Stimulated activated naive CD4-positive, alpha-beta T cell treated with Interleukin-2 at 50 U/mL for 16 hours (primary cell): ENCODE results near the gene DNAH17.

ENCODE experiments used
- DNase-seq: peaks from one replicate; lab custom pipeline; 2025; lab: John Stamatoyannopoulos, UW

Gene DNAH17

GRCh38 chr17:78449983-78450595, 127.1 kb downstream of the DNAH17 start:
- DNase-seq: no peak

DNA sequence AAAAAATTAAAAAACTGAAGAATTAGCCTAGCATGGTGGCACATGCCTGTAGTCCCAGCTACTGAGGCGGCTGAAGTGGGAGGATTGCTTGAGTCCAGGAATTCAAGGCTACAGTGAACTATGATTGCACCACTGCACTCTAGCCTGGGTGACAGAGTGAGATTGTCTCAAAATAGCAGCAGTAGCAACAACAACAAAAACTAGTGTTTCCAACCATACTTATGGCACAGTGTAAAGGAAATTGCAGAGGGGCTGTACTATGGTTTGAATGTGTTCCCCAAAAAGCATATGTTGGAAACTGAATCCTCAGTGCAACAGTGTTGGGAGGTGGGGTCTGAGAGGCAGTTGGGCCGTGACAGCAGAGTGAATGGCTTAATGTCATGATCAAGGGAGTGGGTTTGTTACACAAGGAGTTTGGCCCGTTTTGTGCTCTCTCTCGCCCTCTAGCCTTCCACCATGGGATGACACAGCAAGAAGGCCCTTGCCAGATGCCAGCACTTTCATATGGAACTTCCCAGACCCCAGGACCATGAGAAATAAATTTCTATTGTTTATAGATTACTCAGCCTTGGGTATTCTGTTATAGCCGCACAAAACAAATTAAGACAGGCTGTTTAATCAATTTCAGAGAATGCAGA, 128.7 kb downstream of the DNAH17 start:
- DNase-seq: no peak

GRCh38 chr17:78446833-78447232, 130.4 kb downstream of the DNAH17 start:
- DNase-seq: no peak

DNA sequence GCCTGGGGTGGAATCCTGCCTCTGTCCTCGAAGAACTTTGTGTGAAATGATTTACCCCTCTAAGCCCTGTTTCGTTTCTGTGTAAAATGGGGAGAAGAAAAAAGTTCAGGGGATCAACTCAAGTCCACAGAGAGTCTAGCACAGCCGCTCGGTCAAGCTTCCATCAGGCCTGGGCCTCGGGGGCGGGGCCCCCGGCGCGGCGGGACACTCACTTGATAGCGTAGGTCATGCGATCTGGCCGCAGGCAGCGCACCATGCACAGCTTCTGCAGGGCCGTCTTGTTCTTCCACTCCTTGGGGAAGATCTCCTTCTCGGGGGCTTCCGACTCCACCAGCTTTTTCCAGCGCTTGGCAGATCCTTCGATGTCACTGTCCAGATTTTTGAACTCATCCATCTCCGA, 132.8 kb downstream of the DNAH17 start:
- DNase-seq: no peak

- DNase-seq: no peak
These were observed 134.5 kb downstream of the DNAH17 start for GRCh38 chr17:78442648-78443218.

- no peak for DNase-seq
These were observed 135.8 kb downstream of the DNAH17 start for GRCh38 chr17:78441271-78441971.

DNA sequence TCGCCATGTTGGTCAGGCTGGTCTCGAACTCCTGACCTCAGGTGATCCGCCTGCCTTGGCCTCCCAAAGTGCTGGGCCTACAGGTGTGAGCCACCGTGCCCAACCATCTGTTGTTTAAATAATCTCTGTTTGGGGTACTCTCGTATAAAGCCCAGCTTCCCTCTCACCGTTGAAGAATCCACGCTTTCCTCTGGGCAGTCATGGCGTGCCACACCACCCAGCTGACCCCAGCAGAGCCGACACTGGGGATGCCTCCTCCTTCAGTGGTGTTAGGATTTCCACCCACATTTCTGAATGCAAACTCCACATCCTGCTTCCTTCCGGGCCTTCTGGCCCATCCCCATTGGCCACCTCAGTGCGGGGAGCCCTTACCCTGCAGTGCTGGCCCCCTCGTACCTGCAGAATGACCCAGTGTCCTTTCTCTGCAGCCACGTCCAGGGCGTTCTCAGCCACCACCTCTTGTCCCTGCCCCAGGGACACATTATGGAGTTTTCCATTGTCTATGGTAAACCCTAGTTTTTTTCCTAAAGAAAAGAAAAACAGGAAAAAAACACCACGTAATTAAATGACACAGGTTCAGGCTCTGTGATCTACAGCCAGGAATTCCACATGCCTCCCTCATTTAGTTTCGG, 138.4 kb downstream of the DNAH17 start:
- no peak for DNase-seq

DNA sequence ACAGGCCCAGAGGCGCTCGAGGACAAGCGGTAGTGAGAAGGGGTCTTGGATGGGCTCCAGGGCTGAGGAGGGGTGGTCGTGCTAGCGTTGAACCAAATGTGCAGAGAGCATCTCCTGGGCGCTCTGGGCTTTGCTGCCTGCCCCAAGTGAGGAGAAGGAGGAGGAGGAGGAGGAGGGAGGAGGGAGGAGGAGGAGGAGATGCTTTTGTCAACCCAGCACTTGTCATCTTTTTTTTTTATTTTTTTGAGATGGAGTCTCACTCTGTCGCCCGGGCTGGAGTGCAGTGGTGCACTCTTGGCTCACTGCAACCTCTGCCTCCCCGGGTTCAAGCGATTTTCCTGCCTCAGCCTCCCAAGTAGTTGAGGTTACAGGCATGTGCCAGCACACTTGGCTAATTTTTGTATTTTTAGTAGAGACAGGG, 138.9 kb downstream of the DNAH17 start:
- DNase-seq: no peak

DNA sequence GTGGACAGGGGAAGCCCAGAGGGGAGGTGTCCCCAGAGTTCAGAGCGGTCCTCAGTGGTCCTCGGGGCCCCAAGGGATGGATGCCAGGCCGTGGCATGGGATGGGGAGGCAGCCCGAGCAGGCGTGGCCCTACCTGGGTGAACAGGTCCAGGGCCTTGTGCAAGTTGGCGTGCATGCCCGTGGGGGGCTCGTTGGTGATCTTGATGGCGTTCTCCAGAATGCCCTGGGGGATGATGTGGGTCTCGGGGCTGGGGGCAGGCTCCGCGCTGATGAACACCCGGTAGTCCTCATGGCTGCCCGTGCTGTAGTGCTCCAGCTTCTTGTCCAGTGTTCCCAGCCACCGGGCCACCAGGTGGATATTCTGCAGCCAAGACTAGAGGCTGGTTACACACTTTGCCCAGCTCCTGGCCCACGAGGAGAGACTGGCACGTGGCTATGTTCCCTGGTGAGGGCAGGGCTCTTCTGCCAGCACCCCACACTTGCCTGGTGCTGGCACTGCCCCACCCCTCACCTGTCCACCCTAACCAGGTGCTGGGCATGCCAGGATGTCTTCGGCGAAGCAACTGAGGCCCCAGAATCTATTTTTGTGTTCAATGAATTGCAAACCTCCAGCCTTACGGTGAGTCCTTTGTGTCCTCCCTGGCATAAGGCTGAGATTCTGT, 139.6 kb downstream of the DNAH17 start:
- no peak for DNase-seq

DNA sequence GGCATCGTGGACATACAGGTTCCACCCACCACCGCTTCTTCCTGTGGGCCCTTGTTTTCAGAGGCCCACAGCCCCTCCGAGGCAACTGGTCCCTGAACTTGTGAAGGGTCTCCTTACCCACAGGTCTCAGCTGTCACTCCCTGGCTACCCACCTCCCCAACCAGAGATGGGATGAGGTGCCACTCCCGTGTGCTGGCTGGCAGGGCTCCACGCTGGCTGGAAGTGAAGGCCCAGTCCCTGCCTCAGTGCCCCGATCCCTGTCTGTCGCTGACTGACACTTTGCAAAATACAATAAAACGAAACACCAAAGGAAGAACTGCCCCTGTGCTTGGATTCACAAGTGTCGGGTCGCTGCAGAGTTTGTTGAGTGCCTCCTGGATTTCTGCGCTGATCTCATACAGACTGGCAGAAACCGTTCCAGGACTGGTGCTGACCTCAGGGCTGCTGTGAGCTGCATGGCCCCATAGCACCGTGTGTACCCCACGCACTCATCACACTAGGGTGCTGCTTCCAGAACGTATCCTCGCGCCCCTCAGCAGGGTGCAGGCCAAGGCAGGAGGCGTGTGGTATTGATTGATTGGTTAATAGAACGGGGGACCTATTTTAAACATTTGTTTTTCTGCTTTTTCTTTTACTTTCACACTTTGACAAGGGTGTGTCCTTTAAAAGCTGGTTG, 141.7 kb downstream of the DNAH17 start:
- DNase-seq: no peak

DNA sequence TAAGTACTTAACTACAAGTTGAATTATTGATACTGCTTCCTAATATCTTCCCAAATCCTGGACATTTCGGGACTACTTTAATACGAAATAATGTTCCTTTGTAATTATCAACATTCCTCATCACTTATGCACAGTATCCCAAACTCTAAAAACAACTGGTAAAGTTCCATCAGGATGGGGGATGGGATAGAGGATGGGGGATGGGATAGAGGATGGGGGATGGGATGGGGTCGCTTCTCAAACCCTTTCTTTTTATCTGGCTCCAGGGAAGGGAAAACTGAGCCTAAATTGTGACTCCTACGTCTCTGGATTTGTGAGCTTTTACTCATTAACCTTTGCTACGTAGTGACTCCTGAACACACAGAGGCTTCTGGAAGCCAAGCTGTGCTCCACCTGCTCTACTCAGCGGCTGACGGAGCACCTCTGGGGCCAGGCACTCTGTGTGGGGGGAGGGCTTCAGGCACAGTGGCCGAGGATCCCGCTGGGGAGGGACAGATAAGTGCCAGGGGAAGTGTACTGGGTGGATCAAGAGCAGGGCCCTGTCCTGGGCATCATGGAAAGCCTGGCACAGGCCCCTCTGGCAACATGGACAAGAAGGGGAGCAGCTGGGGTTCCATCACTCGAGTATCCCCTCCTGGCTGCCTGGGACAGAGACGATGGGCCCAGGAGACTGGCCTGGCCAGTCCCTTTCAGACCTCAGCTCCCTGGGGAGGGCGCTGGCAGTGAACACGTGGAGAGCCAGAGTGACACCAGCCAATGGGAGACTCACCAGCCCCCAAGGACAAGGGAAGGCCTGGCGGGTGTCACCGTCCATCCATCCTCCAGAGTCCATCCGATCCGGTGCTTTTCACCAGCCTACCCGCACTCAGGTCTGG, 142.5 kb downstream of the DNAH17 start:
- DNase-seq: no peak

DNA sequence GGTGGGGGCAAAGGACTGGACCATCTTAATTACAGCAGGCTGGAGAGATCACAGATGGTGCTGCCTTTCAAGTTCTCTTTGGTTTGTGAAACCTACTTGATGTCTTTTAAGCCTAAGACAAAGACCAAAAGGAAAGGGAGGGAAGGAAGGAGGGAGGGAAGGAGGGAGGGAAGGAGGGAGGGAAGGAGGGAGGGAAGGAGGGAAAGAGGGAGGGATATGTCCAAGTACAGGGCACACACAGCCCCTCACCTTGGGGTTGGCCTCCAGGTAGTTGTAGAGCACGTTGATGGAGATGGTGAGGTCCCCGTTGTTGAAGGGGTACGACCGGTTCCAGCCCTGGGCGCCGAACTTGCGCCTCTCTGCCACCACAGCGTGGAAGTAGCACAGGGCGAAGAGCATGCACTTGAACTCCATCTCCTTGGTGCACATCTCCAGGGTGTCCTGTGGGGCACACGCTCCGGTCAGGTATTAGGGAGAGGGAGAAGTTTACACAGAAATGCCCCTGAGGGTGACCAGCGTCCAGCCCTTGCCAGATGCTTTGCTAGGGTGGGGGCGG, 143.3 kb downstream of the DNAH17 start:
- no peak for DNase-seq

DNA sequence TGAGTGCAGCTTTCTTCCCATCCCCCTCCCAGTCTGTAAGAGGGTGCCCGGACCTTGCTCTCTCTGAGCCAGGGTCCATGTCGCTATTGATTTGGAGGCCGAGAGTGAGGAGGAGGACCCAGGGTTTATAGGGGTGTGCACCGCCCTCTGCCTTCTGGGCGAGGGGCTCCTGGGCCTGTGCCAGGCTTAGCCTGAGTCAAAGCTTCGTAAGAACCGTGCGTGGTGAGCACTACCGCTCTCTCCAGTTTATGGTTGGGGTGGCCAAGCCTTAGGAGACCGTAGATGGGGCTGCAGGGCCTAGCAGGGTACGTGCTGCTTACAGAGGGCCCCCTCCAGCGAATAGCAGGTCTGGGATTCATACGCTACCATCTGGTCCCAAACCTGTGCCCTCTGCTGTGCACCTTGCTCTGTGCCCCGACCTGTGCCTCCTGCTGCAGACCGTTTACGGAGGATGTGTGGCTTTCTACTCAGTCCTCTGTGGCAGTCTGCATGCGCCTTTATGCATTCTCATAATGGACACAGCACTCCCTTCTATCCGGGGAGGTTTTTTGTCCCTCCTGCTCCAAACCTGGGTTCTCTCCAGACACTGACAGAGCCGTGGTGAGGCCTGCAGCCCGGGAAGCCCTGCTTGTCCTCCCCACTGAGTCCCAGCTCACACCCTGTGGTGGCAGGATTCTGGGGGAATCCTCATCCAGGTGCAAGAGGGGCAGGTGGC, 144.0 kb downstream of the DNAH17 start:
- no peak for DNase-seq

DNA sequence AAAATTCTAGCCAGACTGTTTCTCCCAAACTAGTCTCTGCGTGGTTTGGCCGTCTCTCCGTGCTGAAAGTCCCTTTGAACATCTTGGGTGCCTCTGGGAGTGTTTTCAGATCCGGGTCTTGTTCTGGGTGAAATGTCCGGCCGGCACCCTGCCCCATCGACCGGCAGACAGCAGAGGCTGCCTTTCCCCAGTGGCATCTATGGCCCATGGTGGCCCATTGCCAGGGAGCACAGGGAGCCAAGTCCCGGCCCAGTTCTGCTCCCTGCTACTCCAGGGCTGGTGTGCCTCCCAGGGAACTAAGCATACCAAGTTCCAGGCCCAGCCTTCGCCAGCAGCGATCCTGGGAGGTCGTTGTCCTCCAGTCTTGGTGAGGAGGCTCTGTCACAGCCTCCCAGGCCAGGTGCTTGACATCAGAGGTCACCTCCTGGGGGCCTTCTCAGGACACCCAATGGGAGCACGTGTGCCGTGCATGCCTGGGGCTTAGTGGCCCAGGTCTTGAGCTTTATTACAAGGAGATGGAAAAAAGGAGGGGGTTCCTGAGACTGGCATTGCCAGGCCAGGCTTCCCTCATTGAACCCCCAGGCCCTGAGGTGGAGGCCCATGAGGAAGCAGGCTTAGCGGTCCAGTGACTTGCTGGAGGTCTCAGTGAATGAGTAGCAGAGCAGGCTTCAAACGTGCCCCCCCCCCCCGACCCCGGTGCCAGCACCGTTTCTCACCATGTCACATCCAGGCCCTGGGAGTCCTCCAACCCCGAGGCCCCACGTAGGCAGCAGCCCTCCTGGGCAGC, 144.8 kb downstream of the DNAH17 start:
- no peak for DNase-seq

DNA sequence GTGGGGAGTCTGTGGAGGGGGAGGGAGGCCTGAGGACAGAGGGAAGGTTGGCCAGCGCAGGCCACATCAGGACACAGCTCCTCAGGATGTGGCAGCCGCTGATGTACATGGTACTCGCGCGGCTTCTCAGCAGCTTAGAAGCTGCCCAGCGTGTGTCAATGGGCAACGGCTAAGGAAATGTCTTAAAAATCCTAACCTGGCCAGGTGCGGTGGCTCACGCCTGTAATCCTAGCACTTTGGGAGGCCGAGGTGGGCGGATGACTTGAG, 145.6 kb downstream of the DNAH17 start:
- no peak for DNase-seq

DNA sequence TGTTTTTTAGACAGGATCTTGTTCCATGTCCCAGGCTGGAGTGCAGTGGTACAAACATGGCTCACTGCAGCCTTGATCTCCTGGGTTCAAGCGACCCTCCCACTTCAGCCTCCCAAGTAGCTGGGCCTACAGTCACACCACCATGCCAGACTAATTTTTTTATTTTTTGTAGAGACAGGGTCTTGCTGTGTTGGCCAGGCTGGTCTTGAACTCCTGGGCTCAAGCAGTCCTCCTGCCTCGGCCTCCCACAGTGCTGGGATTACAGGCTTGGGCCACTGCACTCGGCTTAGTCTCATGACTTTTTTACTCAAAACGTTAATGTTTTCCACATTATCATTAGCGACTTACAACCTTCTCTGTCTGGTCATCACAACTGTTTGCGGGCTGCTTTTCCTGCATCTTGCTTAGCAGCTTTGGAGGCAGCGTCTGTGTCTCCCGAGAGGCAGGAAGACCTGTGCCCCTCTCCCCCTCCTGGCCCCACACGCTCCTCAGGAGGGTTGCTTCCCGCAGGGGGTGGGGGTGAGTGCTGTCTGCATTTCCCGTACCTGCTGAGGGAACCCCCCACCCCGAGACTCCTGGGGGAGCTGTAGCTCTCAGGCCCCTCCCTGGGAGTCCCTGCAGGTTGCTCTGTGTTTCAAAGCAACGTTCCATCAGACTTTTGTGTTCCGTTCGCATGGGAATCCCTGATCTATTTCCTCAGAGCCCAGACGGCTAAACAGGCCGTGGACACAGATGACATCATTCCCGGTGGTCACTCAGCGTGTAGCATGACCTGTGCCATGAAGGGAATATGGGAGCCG, 146.1 kb downstream of the DNAH17 start:
- DNase-seq: no peak

GRCh38 chr17:78429618-78429995, 147.6 kb downstream of the DNAH17 start:
- DNase-seq: no peak
